PFSK-1 (cell line): ENCODE data around the gene RFT1. TPM values are rescaled to one million over a fixed set of nuclear protein-coding genes. Genes with fewer than 3 reads are reported as not detected.

Experiments used
- FOXP2 ChIP-seq: optimal IDR thresholded peaks from 2 replicates; pipeline ENCODE3; 2011; ENCODE audit warnings: borderline replicate concordance, control low read depth, inconsistent platforms; ENCODE audit not compliant: insufficient read depth; ENCODE audit errors: extremely low read length, extremely low read depth
- POLR2AphosphoS5 ChIP-seq: IDR thresholded peaks from 2 replicates; pipeline ENCODE4 v1.6.1; 2012; ENCODE audit warnings: low read depth, mild to moderate bottlenecking, control low read depth, low read length, moderate library complexity
- SIN3A ChIP-seq: IDR thresholded peaks from 2 replicates; pipeline ENCODE4 v1.6.1; 2012; ENCODE audit warnings: mild to moderate bottlenecking, low read length, moderate library complexity, borderline replicate concordance; ENCODE audit not compliant: insufficient read depth
- TAF1 ChIP-seq: IDR thresholded peaks from 2 replicates; pipeline ENCODE4 v1.6.1; 2012; ENCODE audit warnings: low read length, control low read depth, borderline replicate concordance; ENCODE audit not compliant: insufficient read depth
- polyA plus RNA-seq: library from polyadenylated mRNA; unstranded; fragments of >200 nt; gene quantifications from one replicate; pipeline ENCODE4 v1.2.1, GENCODE V29; 2012; ENCODE audit warnings: low read depth, missing spikeins; ENCODE audit not compliant: insufficient read length
- TF ChIP-seq, protein P1 (sequence below), 2 experiments: IDR thresholded peaks; 2 replicates each; pipeline versions ENCODE4 v1.6.1 to v1.8.0; 2011 to 2012; ENCODE audit warnings: low read depth in 2 of 2, low read length in 2 of 2, control low read depth in 1 of 2, inconsistent platforms in 1 of 2, mild to moderate bottlenecking in 1 of 2, moderate library complexity in 1 of 2; ENCODE audit not compliant: insufficient read depth in 1 of 2

Gene RFT1, protein sequence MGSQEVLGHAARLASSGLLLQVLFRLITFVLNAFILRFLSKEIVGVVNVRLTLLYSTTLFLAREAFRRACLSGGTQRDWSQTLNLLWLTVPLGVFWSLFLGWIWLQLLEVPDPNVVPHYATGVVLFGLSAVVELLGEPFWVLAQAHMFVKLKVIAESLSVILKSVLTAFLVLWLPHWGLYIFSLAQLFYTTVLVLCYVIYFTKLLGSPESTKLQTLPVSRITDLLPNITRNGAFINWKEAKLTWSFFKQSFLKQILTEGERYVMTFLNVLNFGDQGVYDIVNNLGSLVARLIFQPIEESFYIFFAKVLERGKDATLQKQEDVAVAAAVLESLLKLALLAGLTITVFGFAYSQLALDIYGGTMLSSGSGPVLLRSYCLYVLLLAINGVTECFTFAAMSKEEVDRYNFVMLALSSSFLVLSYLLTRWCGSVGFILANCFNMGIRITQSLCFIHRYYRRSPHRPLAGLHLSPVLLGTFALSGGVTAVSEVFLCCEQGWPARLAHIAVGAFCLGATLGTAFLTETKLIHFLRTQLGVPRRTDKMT
- 21.5 TPM for polyA plus RNA-seq

DNA sequence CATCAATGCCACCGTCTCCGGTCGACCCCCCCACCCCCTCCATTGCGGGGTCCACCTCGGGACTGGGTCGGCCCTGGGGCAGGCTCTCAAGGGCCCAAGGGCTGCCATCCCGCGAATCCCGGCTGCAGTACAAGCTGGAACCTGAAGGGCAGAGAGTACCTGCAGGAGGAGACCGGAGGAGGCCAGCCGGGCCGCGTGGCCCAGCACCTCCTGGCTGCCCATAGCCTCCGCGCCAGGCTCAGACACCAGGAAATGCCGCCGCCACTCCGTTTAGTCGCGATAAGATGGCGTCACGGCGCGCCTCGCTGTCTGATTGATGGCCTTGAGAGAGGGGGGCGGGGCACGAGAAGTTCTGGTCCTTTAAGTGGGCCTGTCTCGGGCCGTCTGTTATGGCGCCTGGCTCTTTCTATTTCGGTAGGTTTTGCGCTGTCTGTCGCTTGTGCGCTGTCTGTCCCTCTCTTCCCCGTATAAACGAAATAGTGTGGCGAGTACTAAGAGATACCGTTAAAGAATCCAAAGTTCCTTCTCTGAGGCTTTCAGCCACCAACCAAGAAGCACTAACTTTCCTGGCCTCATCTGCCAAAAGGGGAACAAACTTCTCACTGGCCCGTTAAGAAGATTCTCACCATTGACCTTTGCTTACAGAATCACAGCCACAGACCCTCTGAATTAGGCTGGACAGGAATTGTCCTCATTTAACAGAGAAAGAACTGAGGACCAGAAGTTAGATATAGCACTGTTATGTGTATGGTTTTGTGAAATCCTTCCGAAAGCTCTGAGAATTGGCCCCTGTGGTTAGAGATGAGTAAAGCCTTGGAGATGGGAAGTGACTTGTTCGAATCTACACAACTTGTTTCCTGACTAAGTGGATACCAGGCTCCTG, at the start of gene RFT1:
Gene RFT1, minus strand, starts transcription at position 257 of the 883 bp plus-strand sequence. Its CDS starts 35 bp downstream, at position 222.
- TF ChIP-seq POLR2AphosphoS5 (peak; percentile 83), SIN3A (no peak), FOXP2 (peak; percentile 45), TAF1 (peak; percentile 65; the same call in 1 of the 2 replicates)

DNA sequence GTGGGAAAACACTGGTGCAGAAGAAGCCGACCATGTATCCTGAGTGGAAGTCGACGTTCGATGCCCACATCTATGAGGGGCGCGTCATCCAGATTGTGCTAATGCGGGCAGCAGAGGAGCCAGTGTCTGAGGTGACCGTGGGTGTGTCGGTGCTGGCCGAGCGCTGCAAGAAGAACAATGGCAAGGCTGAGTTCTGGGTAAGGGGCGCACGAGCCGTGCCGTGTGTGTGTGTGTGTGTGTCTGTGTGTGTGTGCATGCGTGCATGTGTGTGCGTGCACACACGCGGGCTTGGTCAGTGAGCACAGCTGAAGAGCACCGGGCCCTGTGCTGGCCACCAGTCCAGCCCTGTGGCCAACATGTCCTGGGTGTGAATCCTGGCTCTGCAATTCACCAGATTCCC, 49.3 kb upstream of the RFT1 start:
- no peak for TF ChIP-seq POLR2AphosphoS5
- TF ChIP-seq SIN3A = no peak
- TF ChIP-seq TAF1 = no peak
- TF ChIP-seq FOXP2 = no peak
- TF ChIP-seq, protein P1, sequence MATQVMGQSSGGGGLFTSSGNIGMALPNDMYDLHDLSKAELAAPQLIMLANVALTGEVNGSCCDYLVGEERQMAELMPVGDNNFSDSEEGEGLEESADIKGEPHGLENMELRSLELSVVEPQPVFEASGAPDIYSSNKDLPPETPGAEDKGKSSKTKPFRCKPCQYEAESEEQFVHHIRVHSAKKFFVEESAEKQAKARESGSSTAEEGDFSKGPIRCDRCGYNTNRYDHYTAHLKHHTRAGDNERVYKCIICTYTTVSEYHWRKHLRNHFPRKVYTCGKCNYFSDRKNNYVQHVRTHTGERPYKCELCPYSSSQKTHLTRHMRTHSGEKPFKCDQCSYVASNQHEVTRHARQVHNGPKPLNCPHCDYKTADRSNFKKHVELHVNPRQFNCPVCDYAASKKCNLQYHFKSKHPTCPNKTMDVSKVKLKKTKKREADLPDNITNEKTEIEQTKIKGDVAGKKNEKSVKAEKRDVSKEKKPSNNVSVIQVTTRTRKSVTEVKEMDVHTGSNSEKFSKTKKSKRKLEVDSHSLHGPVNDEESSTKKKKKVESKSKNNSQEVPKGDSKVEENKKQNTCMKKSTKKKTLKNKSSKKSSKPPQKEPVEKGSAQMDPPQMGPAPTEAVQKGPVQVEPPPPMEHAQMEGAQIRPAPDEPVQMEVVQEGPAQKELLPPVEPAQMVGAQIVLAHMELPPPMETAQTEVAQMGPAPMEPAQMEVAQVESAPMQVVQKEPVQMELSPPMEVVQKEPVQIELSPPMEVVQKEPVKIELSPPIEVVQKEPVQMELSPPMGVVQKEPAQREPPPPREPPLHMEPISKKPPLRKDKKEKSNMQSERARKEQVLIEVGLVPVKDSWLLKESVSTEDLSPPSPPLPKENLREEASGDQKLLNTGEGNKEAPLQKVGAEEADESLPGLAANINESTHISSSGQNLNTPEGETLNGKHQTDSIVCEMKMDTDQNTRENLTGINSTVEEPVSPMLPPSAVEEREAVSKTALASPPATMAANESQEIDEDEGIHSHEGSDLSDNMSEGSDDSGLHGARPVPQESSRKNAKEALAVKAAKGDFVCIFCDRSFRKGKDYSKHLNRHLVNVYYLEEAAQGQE (IDR thresholded peaks at IDR 0.05; ENCODE audit: insufficient read depth in 1 of 2, low read depth in 2 of 2, low read length in 2 of 2) = no peak

DNA sequence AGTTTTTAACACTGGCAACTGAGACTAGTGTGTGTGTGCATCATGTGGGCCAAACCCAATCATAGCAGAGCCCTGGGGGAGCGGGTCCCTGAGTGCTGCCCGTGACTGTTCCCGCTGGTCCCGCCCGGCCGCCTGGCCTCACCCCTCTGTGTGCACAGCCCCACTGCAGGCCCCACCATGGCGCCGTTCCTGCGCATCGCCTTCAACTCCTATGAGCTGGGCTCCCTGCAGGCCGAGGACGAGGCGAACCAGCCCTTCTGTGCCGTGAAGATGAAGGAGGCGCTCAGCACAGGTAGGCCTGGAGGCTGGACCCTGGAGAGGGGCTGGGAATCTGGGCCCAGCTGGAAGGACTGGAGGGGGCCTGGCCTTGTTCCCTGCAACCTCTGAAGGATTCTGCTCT, 48.0 kb upstream of the RFT1 start:
- TF ChIP-seq SIN3A = no peak
- no peak for TF ChIP-seq FOXP2
- TF ChIP-seq, protein P1 (IDR thresholded peaks at IDR 0.05; ENCODE audit: insufficient read depth in 1 of 2, low read depth in 2 of 2, low read length in 2 of 2) = no peak
- no peak for TF ChIP-seq POLR2AphosphoS5
- no peak for TF ChIP-seq TAF1

DNA sequence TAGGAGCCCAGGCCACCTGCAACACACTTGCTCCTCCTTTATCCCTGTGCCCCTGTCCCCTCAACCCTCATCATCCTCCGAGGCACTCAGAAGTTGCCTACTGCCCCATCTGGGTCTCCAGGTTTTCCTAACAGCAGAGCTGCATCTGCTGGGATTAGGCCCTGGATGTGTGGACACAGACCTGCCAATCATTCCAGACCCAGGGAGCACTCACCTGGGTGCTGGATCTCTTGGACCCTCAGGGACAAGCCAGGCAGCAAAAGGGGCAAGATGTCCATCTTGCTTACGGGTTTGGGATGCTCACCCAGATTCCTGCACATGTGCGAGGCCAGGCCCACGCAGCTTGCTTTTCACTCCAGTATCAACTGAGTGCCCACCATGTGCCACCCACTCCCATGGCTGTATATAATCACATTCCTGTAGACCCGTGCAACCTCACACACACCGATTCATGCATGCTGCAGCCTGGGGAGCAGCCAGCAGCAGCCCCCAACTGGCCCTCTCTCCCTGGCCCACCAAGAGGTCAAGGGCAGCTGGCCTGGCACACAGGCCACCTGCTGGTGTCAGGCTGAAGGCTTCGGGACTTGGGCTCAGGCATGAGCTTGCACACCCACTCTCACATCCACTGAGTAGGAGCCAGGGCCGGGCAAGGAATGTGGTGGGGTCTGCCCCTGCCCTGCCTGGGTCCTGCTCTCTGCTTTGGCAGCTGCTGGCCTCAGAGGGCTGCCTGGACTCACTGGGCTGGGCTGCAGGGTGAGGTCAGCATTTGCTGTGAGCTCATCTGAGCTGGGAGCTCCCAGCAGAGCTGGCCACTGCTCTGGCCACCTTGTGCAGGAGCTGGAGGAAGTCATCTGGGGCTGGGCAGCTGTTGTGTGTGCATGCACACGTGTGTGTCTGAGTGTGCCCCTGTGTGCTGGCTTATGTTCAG, 45.6 kb upstream of the RFT1 start:
- TF ChIP-seq SIN3A = no peak

DNA sequence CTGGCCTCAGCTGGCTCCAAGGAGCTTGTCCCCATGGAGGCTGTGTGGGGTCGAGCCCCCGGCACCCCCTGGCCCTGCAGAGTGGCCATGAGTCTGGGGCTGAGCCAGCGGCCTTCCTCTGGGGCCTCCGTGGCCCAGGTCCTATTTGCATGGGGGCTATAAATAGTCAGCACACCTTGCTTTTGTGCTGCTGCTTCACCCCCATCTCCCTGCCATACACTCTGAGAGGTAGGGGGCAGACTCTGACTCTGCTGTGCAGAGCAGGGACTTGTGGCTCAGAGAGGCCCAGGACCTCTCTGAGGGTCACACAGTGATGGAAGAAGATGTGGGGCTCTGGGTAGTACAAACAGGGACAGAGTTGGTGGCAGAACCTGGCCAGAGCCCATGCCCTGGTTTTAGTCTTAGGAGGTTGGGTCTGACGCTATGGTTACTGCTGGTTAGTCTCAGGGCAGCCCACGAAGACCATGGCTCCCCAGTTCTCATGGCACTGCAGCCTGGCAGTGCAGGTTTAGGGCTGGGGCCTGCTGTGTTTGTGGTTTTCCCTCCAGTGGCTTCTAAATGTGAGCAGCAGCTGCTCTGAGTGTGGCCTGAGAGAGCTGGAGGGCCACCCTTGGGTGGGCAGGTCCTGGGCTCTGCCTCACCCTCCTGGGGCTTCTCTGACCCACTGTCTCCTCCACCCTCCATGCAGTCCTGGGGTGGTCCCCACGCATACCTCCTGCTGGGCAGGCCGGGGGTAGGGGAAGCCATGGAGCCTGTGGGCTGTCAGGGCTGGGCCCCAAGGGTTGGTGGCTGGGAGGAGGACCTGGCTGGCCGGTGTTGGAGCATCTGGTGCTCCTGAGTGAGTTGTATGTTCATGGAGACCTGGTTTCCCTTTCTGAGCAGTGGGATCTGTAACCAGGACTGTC, 44.4 kb upstream of the RFT1 start:
- TF ChIP-seq TAF1 = no peak
- TF ChIP-seq SIN3A = no peak
- TF ChIP-seq POLR2AphosphoS5 = no peak
- TF ChIP-seq, protein P1 (IDR thresholded peaks at IDR 0.05; ENCODE audit: insufficient read depth in 1 of 2, low read depth in 2 of 2, low read length in 2 of 2) = no peak
- TF ChIP-seq FOXP2 = no peak
